ENCODE measurements around the gene ADD1.

Gene ADD1, protein sequence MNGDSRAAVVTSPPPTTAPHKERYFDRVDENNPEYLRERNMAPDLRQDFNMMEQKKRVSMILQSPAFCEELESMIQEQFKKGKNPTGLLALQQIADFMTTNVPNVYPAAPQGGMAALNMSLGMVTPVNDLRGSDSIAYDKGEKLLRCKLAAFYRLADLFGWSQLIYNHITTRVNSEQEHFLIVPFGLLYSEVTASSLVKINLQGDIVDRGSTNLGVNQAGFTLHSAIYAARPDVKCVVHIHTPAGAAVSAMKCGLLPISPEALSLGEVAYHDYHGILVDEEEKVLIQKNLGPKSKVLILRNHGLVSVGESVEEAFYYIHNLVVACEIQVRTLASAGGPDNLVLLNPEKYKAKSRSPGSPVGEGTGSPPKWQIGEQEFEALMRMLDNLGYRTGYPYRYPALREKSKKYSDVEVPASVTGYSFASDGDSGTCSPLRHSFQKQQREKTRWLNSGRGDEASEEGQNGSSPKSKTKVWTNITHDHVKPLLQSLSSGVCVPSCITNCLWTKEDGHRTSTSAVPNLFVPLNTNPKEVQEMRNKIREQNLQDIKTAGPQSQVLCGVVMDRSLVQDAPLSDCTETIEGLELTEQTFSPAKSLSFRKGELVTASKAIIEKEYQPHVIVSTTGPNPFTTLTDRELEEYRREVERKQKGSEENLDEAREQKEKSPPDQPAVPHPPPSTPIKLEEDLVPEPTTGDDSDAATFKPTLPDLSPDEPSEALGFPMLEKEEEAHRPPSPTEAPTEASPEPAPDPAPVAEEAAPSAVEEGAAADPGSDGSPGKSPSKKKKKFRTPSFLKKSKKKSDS

GRCh38 chr4:2843263-2843940 is at the start of gene ADD1:
TSS of gene ADD1 (plus strand) at chr4:2843844. CDS start at chr4:2875916, 32,072 bp downstream.
- H3K4me3 Mint-ChIP-seq, result peak within 1 kb of the TSS; percentile 85 to 90
- H3K27ac Mint-ChIP-seq, result peak within 1 kb of the TSS; percentile 89 to 98
- H3K9me3 Mint-ChIP-seq, result peaks cover 8 to 9% of the 10 kb centered on the region in 2 donors
- H3K4me1 Mint-ChIP-seq, result peaks cover 63% of the 10 kb centered on the region
- no peaks in the 10 kb centered on the region for H3K27me3 Mint-ChIP-seq
- peak; percentile 98 for ATAC-seq
- DNase-seq, result peak; percentile 97 to 99

- DNase-seq (peak in 1 of 2 donors; percentile 21), ATAC-seq (no peak)
- Mint-ChIP-seq H3K4me3 (peak overlapping the region; percentile 90), H3K9me3 (no peaks in the 10 kb centered on the region), H3K27ac (peak overlapping the region; percentile 89 to 96), H3K4me1 (peaks cover 81% of the 10 kb centered on the region), H3K27me3 (no peaks in the 10 kb centered on the region)
These were observed 49.0 kb upstream of the ADD1 start for GRCh38 chr4:2794486-2795299.

DNA sequence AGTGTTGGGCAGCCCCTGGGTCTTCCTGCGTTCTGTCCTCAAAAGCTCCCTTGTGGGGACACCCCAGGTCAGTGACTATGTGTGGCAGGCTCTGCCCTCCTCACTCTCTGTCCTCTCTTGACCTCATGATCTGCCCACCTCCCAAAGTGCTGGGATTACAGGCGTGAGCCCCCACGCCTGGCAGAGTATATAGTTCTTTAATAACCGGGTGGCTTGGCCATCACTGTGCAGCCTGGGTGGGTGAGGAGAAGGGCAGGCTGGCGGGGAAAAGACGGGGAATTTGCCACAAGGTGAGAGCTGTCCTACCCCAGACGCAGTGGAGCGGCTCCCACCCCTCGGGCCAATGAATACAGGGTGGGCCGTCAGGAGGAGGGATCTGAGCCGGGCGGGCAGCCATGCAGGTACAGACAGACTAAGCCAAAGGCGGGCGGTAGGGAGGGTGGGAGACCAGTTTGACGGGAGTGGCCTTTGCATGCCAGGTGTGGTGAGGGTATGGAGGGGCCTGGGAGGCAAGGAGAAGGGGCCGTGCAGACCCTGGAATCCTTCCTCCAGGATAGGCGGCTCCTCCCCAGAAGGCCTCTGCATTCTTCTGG is 48.2 kb upstream of the ADD1 start:
- H3K27ac Mint-ChIP-seq, result peak overlapping the region in 1 of 2 donors; percentile 71
- peak overlapping the region in 1 of 2 donors; percentile 90 for H3K4me3 Mint-ChIP-seq
- H3K27me3 Mint-ChIP-seq, result no peaks in the 10 kb centered on the region
- no peak for ATAC-seq
- DNase-seq, result no peak
- peaks cover 81% of the 10 kb centered on the region for H3K4me1 Mint-ChIP-seq
- no peaks in the 10 kb centered on the region for H3K9me3 Mint-ChIP-seq

GRCh38 chr4:2795893-2796848 is 47.5 kb upstream of the ADD1 start:
- Mint-ChIP-seq H3K4me3 (no peak overlapping the region), H3K27ac (peak overlapping the region in 1 of 2 donors; percentile 57), H3K4me1 (peaks cover 88% of the 10 kb centered on the region), H3K27me3 (no peaks in the 10 kb centered on the region), H3K9me3 (no peaks in the 10 kb centered on the region)
- ATAC-seq (no peak), DNase-seq (no peak)

DNA sequence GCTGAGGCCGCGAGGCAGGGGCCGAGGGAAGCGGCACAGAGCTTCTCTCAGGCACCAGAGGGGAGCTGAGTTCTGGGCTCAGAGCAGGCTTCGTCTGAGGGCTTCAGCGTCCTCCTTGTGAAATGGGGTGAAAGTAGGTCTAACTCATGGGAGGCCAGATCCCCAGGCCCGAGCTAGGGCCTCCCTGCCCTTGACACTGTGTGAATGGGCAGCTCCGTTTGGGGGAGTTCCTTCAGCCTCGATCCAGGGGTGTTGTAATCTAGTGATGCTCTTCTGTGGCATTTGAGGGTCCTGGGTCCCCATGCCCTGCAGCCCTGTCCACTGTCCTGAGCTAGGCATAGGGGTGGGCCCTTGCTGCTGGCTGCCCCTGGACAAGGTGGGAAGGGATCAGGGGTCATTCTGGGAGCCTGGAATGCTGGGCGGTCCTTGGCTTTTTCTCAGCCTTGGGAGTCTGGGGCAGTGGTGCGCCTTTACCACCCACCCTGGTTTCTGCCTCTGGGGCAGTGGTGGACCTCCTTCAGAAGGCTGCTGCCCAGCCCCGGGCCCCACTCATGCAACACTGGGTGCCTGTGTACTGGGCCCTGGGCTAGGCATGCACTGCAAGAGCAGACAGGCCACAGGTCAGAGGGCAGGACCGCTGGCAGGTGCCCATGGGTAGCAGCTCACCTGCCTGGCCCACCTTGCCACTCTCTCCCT is 46.6 kb upstream of the ADD1 start:
- ATAC-seq (no peak), DNase-seq (peak in 1 of 2 donors; percentile 10)
- Mint-ChIP-seq H3K9me3 (no peaks in the 10 kb centered on the region), H3K27ac (no peak overlapping the region), H3K4me1 (peaks cover 88% of the 10 kb centered on the region), H3K27me3 (no peaks in the 10 kb centered on the region), H3K4me3 (no peak overlapping the region)

- no peaks in the 10 kb centered on the region for H3K27me3 Mint-ChIP-seq
- ATAC-seq (peak; percentile 42), DNase-seq (peak; percentile 36 to 57)
- H3K27ac Mint-ChIP-seq, result peak overlapping the region; percentile 89 to 93
- H3K4me1 Mint-ChIP-seq, result peaks cover 85% of the 10 kb centered on the region
- peak overlapping the region; percentile 84 to 95 for H3K4me3 Mint-ChIP-seq
- no peaks in the 10 kb centered on the region for H3K9me3 Mint-ChIP-seq
These were observed 45.9 kb upstream of the ADD1 start for GRCh38 chr4:2797545-2798305.

GRCh38 chr4:2798399-2799223 is 45.0 kb upstream of the ADD1 start:
- ATAC-seq (peak; percentile 72), DNase-seq (peak; percentile 43 to 61)
- Mint-ChIP-seq H3K27ac (peak overlapping the region; percentile 89 to 93), H3K27me3 (no peaks in the 10 kb centered on the region), H3K4me3 (peak overlapping the region; percentile 84 to 95), H3K4me1 (peaks cover 84% of the 10 kb centered on the region), H3K9me3 (no peaks in the 10 kb centered on the region)

GRCh38 chr4:2799224-2799911 is 44.3 kb upstream of the ADD1 start:
- H3K27ac Mint-ChIP-seq, result peak overlapping the region; percentile 84 to 89
- peaks cover 77% of the 10 kb centered on the region for H3K4me1 Mint-ChIP-seq
- DNase-seq, result peak in 1 of 2 donors; percentile 17
- no peaks in the 10 kb centered on the region for H3K27me3 Mint-ChIP-seq
- peak; percentile 4 for ATAC-seq
- H3K4me3 Mint-ChIP-seq, result peak overlapping the region; percentile 84 to 95
- no peaks in the 10 kb centered on the region for H3K9me3 Mint-ChIP-seq

DNA sequence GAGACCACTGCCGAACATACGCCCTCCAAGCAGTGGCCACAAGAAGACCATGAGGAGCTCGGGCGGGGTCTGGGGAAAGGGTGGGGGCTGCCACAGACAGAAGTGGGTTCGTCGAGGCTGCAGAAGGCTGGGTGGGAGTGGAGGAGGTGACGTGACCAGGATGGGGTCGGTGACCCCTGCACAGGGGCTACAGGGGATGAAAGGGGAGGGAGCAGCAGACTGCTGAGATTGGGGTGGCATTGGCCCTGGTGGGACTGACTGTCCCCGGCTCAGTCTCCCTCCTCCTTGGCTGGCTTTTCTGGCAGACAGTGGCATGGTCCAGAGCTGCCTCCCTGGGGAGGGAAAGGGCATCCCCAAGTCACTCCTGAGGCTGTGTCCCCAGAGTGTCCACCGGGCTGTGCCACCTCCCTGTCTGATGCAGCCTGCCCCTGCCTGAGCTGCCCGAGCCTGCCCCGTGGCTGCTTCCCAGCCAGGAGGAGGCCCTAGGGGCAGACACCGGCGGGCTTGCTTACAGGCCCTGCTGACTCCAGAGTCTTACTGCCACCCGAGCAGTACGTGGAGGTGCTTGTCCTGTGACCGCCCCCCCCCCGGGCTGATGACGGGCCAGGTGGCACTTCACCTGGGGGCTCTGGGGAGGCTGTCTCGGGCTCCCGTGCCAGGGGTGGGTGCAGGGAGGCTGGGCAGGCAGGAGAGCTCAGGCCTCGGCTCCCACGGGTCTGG is 43.5 kb upstream of the ADD1 start:
- H3K4me3 Mint-ChIP-seq, result peak overlapping the region; percentile 75 to 95
- peak overlapping the region in 1 of 2 donors; percentile 65 for H3K27ac Mint-ChIP-seq
- ATAC-seq, result no peak
- no peak for DNase-seq
- H3K4me1 Mint-ChIP-seq, result peaks cover 75% of the 10 kb centered on the region
- no peaks in the 10 kb centered on the region for H3K9me3 Mint-ChIP-seq
- no peaks in the 10 kb centered on the region for H3K27me3 Mint-ChIP-seq

DNA sequence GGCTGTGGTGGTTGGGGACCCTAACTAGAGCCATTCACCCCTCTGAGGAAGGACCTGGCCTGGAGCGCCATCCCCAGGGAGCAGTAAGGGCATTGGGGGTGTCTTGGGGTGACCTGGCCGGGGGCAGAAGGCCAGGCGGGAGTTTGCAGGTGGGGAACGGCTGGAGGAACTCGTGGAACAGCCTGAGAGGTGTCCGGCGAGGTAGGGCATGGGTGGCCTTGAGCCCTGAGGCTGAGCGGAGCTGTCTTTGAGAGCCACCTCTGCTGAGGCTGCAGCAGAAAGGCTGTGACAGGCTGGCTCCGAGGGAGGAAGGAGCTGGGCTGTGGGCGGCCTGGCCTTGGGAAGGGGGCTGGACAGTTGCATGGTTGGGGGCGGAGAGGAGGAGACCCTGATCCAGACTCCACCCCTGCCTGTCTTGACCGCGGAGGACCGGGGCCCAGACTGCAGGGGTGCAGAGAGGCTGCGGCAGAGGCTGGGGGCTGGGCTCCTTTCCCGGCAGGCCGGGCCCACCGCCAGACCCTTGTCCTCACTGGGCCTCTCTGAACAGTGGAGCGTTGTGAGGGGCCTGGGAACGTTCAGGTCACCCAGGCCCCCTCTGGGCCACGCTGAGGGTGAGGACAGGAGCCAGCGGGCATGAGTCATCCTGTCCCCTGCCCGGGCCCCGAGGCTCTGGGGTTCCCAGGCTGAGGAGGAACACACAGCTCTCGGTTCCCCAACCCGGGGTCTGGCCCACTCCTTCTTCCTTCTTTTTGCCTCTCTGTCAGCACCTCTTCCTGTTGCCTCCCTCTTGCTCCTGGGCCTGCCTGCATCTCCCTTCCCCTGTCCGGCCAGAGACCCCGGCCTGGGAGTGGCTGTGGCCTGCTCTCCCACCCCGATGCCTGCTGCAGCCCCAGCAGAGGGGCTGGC is 42.7 kb upstream of the ADD1 start:
- no peaks in the 10 kb centered on the region for H3K27me3 Mint-ChIP-seq
- H3K4me1 Mint-ChIP-seq, result peaks cover 66% of the 10 kb centered on the region
- DNase-seq (no peak), ATAC-seq (peak; percentile 26)
- no peaks in the 10 kb centered on the region for H3K9me3 Mint-ChIP-seq
- peak overlapping the region; percentile 51 to 95 for H3K4me3 Mint-ChIP-seq
- peak overlapping the region; percentile 73 to 89 for H3K27ac Mint-ChIP-seq

Data from stimulated activated naive CD8-positive, alpha-beta T cell treated with anti-CD3 and anti-CD28 coated beads, Interleukin-15, amount 100 ng/mL, for 72 hours (primary cell).